HG02884 (cell line): ENCODE measurements around the gene ATP11A.
A peak's percentile ranks its signal among the peaks of the same experiment; 100 is the strongest.

Source experiments
- ATAC-seq: cut with Tn5 transposase; IDR thresholded peaks from one replicate; pipeline ENCODE4 v1.9.1; 2021; ENCODE audit warnings: mild to moderate bottlenecking, moderate library complexity; ENCODE audit not compliant: unreplicated experiment

Gene ATP11A

DNA sequence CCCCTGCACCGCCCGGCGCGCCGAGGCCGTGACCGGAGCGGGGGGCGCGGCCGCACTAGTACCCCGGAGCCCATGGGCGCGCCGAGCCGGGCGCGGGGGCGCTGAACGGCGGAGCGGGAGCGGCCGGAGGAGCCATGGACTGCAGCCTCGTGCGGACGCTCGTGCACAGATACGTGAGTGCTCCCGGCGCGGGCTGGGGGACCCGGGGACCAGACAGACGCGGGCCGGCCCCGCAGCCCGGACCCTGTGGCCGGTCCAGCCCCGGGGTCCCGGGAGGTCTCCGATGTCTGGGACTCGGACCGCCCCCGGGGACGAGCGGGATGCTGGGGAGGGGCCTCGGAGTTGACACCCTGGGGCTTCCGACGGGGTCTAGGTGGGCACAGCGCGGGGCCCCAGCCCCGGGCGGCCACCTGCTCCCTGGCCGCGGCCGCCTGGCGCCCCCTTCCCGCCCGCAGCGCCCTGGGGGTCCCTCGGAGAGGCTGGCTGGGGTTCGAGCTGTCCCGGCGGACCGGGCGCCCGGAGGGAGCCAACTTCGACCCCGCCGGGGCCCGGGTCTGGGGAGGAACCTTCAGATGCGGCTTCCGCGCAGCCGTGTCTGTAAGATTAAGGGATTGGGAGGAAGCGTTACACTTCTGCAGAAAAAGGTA lies 568 bp downstream of the ATP11A start:
- ATAC-seq = peak; percentile 25

- ATAC-seq = no peak
Observed at GRCh38 chr13:112692104-112692503, 2.3 kb downstream of the ATP11A start.

GRCh38 chr13:112692586-112692985 lies 2.7 kb downstream of the ATP11A start:
- ATAC-seq = no peak

GRCh38 chr13:112693831-112694497 lies 4.1 kb downstream of the ATP11A start:
- peak; percentile 29 for ATAC-seq

GRCh38 chr13:112695121-112695520 lies 5.3 kb downstream of the ATP11A start:
- no peak for ATAC-seq

GRCh38 chr13:112696001-112696868 lies 6.4 kb downstream of the ATP11A start:
- no peak for ATAC-seq

DNA sequence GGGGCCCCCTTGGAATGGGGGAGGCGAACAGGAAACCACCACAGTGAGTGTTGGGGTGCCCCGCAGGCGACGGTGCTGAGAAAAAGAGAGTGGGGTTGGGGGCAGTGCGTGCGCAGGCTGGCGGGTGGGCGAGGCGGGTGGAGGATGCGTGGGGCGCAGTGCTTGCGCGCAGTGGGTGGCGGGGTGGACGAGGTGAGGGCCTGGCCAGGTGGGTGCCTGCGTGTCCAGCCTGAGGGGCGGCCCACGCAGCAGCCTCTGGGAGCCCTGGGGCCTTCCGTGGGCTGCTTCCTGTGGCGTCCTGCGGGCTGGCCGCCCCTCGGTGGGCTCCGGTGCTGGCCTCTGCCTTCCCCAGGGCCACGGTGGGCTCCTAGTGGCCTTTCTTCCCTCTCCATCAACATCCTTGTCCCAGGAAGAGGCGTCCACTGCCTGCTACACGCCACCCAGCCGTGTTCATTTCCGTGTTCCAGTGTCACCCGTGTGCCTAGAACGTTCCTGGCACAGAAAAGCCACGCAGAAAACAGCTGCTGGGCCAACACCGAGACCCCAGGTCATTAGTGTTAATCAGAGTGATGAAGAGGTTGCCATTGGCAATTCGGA lies 7.1 kb downstream of the ATP11A start:
- no peak for ATAC-seq

GRCh38 chr13:112697756-112698655 lies 8.2 kb downstream of the ATP11A start:
- ATAC-seq = no peak

DNA sequence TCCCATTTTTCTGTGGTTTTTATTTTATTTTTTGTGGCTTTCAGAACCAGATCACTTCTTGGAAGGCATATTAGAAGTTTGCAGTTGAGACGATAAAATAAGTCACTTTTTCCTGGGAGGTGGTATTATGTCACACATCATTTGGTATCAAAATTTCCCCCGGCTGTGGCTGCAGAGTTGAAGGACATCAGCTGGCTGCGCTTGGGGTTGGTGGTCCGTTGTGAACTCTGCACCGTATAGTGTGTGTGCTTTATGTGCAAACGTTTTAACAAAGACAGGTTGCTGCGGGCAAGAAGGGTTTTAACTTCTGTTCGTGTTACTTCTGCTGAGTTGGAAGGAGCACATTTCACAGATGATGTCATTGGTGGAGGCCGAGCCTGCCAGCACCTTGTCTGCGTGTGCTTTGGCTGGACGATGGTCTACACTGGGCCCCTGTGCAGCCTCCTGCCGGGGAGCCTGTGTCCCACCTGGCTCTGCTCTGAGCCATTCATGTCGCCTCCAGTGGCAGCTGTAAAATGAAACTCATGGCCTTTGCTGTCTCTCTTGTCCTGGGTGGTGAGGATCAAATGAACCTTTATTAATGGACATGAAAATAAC lies 9.6 kb downstream of the ATP11A start:
- no peak for ATAC-seq

GRCh38 chr13:112700291-112701060 lies 10.6 kb downstream of the ATP11A start:
- no peak for ATAC-seq

DNA sequence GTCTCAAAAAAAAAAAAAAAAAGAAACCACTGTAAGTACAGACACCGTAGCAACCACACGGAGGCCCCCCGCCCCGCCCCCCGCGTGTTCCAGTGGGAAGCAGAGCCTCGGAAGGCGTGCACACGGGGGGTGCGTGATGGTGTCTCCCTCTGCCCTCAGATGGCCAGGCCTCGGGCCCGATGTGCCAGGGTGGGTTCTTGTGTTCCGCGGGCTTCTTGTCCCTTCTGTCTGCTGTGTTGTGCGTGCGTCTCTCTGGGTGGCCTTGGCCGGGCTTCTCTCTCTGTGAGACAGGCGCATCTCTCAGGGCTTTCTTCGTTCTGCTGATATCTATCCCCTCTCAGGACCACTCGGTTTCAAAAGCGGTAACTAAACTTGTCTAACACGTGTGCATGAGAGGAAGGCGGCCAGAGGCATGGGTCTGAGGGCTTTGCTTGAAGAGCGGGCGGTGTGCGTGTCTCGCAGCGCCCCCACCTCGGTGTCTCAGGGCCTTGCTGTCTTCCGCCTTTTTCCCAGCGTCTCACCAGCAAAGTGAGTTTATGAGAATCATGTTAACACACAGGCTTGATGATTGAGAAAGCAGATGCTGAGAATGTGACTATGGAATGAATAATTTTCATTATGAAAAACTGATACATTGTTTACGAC lies 12.6 kb downstream of the ATP11A start:
- ATAC-seq = no peak

DNA sequence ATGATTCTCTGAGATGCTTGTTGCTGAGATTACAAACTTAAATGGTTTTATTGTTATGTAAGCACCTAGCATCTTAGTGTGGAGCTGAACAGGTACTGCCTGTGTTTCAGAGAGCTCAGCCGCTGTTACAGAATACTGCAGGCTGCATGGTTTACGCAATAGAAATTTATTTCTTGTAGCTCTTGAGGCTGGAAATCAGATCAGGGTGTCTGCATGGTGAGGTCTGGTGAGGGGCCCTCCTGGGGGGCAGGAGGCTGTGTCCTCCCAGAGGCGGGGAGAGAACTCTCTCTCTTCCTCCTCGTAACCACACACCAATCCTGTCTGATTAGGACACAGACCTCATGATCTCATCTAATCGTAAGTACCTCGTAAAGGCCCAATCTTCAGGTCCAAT lies 13.1 kb downstream of the ATP11A start:
- ATAC-seq = no peak

DNA sequence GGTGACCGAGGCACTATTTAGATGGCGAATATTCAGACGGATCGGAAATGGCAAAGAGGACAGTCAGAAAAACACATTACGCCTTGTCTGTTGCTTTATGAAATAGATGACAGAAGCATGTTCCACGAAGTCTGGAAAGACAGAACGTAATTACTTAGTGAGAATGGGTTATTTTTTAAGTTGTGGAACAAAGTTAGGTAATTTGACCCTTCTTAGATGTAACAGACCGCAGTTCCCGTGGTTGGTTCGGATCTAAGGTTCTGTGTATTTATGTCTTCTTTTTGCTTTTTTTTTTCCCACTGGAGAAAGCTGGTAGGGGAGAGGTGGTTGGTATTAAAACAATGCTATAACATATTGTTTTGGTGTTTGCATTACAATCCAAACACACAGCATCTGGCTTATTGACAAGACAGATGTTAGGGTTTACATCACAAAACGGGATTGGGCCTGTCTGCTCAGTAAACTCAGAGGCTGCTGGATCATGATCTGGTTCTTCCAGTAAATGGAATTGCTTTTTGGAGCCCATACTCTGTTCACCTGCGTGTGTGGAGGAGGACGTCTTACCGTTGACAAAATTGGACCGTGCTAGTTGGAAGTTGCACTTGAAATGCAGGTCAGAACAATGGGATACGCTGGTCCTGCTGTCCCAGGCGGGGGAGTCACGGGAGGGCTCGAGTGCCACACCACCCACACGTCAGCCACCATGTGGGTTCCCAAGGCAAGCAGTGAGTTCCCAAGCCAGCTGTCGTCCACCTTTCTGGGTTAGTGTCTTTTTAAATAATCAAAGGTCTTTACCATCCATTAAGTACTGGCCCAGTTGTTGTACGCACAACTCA lies 13.8 kb downstream of the ATP11A start:
- ATAC-seq = no peak

GRCh38 chr13:112704308-112705145 lies 14.7 kb downstream of the ATP11A start:
- no peak for ATAC-seq

GRCh38 chr13:112705286-112705685 lies 15.4 kb downstream of the ATP11A start:
- ATAC-seq = no peak

- ATAC-seq = no peak
Observed at GRCh38 chr13:112706171-112706570, 16.3 kb downstream of the ATP11A start.
